Measurements from ENCODE around the gene GNE. TPM values are rescaled to one million over a fixed set of nuclear protein-coding genes. Genes with fewer than 3 reads are reported as not detected.
A peak's percentile ranks its signal among the peaks of the same experiment; 100 is the strongest.

GNE gene
- total RNA-seq, 1 experiment from 2014 or later, result 20.6 TPM

DNA sequence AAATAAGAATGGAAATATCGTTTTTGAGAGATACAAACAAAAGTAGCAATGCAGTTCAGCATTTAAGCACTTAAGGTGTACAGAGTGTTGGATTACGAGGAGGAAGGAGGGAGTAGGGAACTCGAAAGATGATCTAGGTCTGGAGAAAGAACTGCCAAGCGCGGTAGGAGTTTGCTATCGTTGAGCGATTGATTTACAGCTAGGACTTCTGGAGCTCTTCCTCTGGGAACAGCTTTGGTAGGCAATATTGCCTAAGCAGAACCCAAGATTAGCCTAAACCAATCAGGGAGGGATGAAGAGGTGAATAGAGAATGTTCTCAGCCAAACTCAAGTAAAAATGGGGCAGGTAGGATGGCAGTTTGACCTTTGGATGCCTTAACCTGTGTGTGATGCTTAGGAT is 66.6 kb downstream of the GNE start:
- Histone ChIP-seq H3K4me1 (ENCODE audit: insufficient read depth, low read length, poor library complexity, severe bottlenecking) (peaks cover 21% of the 10 kb centered on the region), H3K36me3 (ENCODE audit: insufficient read depth, low read length, poor library complexity, severe bottlenecking) (peaks cover 3% of the 10 kb centered on the region), H3K27me3 (replicated peaks; ENCODE audit: insufficient read depth, low read depth, low read length, poor library complexity) (no peaks in the 10 kb centered on the region), H3K27ac (ENCODE audit: low read depth, low read length, poor library complexity, severe bottlenecking) (peak overlapping the region; percentile 83), H3K4me3 (ENCODE audit: low read depth, low read length, poor library complexity, severe bottlenecking) (peak overlapping the region; percentile 92), H3K9me3 (ENCODE audit: low read depth, low read length, poor library complexity, severe bottlenecking) (no peaks in the 10 kb centered on the region)
- intact Hi-C loops (cut with micrococcal nuclease; ENCODE audit: unreplicated experiment), result no loop called here
- no peak for TF ChIP-seq EZH2 (IDR thresholded peaks at IDR 0.05; ENCODE audit: borderline replicate concordance, low read depth, low read length, poor library complexity, severe bottlenecking)
- TF ChIP-seq, protein P1, sequence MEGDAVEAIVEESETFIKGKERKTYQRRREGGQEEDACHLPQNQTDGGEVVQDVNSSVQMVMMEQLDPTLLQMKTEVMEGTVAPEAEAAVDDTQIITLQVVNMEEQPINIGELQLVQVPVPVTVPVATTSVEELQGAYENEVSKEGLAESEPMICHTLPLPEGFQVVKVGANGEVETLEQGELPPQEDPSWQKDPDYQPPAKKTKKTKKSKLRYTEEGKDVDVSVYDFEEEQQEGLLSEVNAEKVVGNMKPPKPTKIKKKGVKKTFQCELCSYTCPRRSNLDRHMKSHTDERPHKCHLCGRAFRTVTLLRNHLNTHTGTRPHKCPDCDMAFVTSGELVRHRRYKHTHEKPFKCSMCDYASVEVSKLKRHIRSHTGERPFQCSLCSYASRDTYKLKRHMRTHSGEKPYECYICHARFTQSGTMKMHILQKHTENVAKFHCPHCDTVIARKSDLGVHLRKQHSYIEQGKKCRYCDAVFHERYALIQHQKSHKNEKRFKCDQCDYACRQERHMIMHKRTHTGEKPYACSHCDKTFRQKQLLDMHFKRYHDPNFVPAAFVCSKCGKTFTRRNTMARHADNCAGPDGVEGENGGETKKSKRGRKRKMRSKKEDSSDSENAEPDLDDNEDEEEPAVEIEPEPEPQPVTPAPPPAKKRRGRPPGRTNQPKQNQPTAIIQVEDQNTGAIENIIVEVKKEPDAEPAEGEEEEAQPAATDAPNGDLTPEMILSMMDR (conservative IDR thresholded peaks at IDR 0.05; ENCODE audit: low read depth, low read length), result no peak
- DNase-seq (ENCODE audit: low spot score), result no peak
- BruUV-seq (replicated peaks), result no TSS peak
- ChIA-PET POLR2A (ENCODE audit: low non-redundant PET) (no interaction called here), CTCF (no interaction called here)

DNA sequence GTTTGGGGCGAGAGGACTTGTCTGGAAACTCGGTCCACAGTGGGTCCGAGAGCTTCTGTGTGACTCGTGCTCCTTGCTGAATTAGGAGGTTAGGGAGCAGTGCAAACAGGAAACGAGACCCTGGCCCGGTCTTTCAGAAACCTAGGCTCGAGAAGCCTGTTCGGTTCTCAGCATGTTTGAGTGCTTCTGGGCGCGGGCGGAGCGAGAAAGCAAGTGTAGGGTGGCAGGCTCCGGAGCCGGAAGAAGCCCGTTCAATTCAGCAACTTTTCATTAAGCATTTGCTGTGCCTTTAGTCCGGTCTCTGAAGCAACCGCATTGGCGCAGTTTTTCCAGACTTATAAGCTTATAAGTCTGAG is 67.0 kb downstream of the GNE start:
- ChIA-PET CTCF (interaction anchor here (1.0 to 1.6 kb wide), 2 partner anchors 25 to 259 kb away, joined by 3 to 7 read pairs; no protein-coding TSS in a partner anchor), POLR2A (ENCODE audit: low non-redundant PET) (no interaction called here)
- H3K27me3 ChIP-seq (replicated peaks; ENCODE audit: insufficient read depth, low read depth, low read length, poor library complexity), result no peaks in the 10 kb centered on the region
- peak overlapping the region; percentile 92 for H3K4me3 ChIP-seq (ENCODE audit: low read depth, low read length, poor library complexity, severe bottlenecking)
- H3K27ac ChIP-seq (ENCODE audit: low read depth, low read length, poor library complexity, severe bottlenecking), result peak overlapping the region; percentile 83
- TF ChIP-seq, protein P1 (conservative IDR thresholded peaks at IDR 0.05; ENCODE audit: low read depth, low read length), result no peak
- TF ChIP-seq EZH2 (IDR thresholded peaks at IDR 0.05; ENCODE audit: borderline replicate concordance, low read depth, low read length, poor library complexity, severe bottlenecking), result no peak
- peaks cover 3% of the 10 kb centered on the region for H3K36me3 ChIP-seq (ENCODE audit: insufficient read depth, low read length, poor library complexity, severe bottlenecking)
- H3K4me1 ChIP-seq (ENCODE audit: insufficient read depth, low read length, poor library complexity, severe bottlenecking), result peaks cover 21% of the 10 kb centered on the region
- DNase-seq (ENCODE audit: low spot score), result peak; percentile 21
- H3K9me3 ChIP-seq (ENCODE audit: low read depth, low read length, poor library complexity, severe bottlenecking), result no peaks in the 10 kb centered on the region
- BruUV-seq (replicated peaks), result no TSS peak
- intact Hi-C loops (cut with micrococcal nuclease; ENCODE audit: unreplicated experiment), result no loop called here

GRCh38 chr9:36190388-36191289 is 67.6 kb downstream of the GNE start, which contains the start of gene CLTA:
TSS of gene CLTA (plus strand) at chr9:36190921. CDS start at chr9:36191057, 136 bp downstream.
- Histone ChIP-seq H3K27ac (ENCODE audit: low read depth, low read length, poor library complexity, severe bottlenecking) (peak within 1 kb of the TSS; percentile 83), H3K9me3 (ENCODE audit: low read depth, low read length, poor library complexity, severe bottlenecking) (no peaks in the 10 kb centered on the region), H3K4me1 (ENCODE audit: insufficient read depth, low read length, poor library complexity, severe bottlenecking) (peaks cover 21% of the 10 kb centered on the region), H3K27me3 (replicated peaks; ENCODE audit: insufficient read depth, low read depth, low read length, poor library complexity) (no peaks in the 10 kb centered on the region), H3K36me3 (ENCODE audit: insufficient read depth, low read length, poor library complexity, severe bottlenecking) (peaks cover 3% of the 10 kb centered on the region), H3K4me3 (ENCODE audit: low read depth, low read length, poor library complexity, severe bottlenecking) (peak within 1 kb of the TSS; percentile 92)
- ChIA-PET POLR2A (ENCODE audit: low non-redundant PET) (interaction anchor here (0.6 kb wide), 1 partner anchor 19 kb away, joined by 4 read pairs; no protein-coding TSS in a partner anchor), CTCF (interaction anchor here (0.5 to 1.6 kb wide), 4 partner anchors 24 to 1411 kb away, joined by 3 to 7 read pairs (median 6); no protein-coding TSS in a partner anchor)
- BruUV-seq (replicated peaks), result no TSS peak
- TF ChIP-seq EZH2 (IDR thresholded peaks at IDR 0.05; ENCODE audit: borderline replicate concordance, low read depth, low read length, poor library complexity, severe bottlenecking), result no peak
- TF ChIP-seq, protein P1 (conservative IDR thresholded peaks at IDR 0.05; ENCODE audit: low read depth, low read length), result peak; percentile 80
- intact Hi-C loops (cut with micrococcal nuclease; ENCODE audit: unreplicated experiment), result no loop called here
- peak; percentile 99 for DNase-seq (ENCODE audit: low spot score)

Measured in A673 (cell line).